Esophagus muscularis mucosa (tissue), 4 donors: ENCODE data around the gene ZNF749.

Experiments used
- EP300 ChIP-seq: sonication (generic); formaldehyde crosslinking; IDR thresholded peaks from one replicate; pipeline ENCODE4 v1.6.1; 2017; ENCODE audit warnings: antibody characterized with exemption
- POLR2A ChIP-seq: fragments of 450-650 bp; IDR thresholded peaks from one replicate; pipeline ENCODE4 v1.6.1; 2017; ENCODE audit warnings: antibody characterized with exemption, moderate library complexity, mild to moderate bottlenecking, low read depth
- POLR2AphosphoS5 ChIP-seq, 2 donors: sonication (generic); formaldehyde crosslinking; IDR thresholded peaks; one replicate each; pipeline ENCODE4 v1.6.1; 2017; ENCODE audit warnings: antibody characterized with exemption in 2 of 2
- TF ChIP-seq, protein P1 (sequence below), 3 experiments: fragments of 200-600 bp in 2 of 3; fragments of 450-650 bp in 1 of 3; sonication (generic) in 2 of 3; IDR thresholded peaks; one replicate each; pipeline ENCODE4 v1.5.1; 2017 to 2019; ENCODE audit warnings: antibody characterized with exemption in 3 of 3, mild to moderate bottlenecking in 2 of 3, moderate library complexity in 1 of 3

DNA sequence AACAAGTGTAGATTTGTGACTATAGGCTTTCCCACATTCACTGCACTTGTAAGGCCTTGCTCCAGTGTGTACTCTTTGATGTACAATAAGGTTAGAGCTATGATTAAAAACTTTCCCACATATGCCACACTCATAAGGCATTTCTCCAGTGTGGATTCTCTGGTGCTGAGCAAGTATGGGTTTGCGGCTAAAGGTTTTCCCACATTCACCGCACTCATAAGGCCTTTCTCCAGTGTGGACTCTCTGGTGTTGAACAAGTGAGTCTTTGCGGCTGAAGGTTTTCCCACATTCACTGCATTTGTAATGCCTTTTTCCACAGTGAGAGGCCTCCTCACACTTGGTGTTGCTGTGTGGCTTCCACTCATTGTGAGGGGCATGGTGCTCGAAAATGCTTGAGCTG, 38.5 kb downstream of the ZNF749 start:
- TF ChIP-seq EP300 (no peak), POLR2A (no peak), POLR2AphosphoS5 (IDR thresholded peaks at IDR 0.05) (no peak)
- TF ChIP-seq, protein P1, sequence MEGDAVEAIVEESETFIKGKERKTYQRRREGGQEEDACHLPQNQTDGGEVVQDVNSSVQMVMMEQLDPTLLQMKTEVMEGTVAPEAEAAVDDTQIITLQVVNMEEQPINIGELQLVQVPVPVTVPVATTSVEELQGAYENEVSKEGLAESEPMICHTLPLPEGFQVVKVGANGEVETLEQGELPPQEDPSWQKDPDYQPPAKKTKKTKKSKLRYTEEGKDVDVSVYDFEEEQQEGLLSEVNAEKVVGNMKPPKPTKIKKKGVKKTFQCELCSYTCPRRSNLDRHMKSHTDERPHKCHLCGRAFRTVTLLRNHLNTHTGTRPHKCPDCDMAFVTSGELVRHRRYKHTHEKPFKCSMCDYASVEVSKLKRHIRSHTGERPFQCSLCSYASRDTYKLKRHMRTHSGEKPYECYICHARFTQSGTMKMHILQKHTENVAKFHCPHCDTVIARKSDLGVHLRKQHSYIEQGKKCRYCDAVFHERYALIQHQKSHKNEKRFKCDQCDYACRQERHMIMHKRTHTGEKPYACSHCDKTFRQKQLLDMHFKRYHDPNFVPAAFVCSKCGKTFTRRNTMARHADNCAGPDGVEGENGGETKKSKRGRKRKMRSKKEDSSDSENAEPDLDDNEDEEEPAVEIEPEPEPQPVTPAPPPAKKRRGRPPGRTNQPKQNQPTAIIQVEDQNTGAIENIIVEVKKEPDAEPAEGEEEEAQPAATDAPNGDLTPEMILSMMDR (IDR thresholded peaks at IDR 0.05) = no peak
